ENCODE data around the gene C15orf40.

DNA sequence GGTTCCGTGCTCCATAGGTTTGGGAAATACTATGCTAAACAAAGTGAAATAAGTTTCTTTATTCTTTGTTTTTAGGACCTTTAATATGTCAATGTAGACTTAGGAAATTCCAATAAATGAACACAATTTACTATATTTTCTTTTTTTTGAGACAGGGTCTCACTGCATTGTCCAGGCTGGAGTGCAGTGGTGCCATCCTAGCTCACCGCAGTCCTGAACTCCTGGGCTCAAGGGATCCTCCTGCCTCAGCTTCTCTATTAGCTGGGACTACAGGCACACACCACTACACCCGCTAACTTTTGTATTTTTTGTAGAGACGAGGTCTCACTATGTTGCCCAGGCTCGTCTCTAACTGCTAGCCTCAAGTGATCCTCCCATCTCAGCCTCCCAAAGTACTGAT lies 46.5 kb downstream of the C15orf40 start:
- no peak for TF ChIP-seq POLR2AphosphoS5 (IDR thresholded peaks at IDR 0.05)
- TF ChIP-seq, protein P1, sequence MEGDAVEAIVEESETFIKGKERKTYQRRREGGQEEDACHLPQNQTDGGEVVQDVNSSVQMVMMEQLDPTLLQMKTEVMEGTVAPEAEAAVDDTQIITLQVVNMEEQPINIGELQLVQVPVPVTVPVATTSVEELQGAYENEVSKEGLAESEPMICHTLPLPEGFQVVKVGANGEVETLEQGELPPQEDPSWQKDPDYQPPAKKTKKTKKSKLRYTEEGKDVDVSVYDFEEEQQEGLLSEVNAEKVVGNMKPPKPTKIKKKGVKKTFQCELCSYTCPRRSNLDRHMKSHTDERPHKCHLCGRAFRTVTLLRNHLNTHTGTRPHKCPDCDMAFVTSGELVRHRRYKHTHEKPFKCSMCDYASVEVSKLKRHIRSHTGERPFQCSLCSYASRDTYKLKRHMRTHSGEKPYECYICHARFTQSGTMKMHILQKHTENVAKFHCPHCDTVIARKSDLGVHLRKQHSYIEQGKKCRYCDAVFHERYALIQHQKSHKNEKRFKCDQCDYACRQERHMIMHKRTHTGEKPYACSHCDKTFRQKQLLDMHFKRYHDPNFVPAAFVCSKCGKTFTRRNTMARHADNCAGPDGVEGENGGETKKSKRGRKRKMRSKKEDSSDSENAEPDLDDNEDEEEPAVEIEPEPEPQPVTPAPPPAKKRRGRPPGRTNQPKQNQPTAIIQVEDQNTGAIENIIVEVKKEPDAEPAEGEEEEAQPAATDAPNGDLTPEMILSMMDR (IDR thresholded peaks at IDR 0.05) = no peak
- no peak for TF ChIP-seq POLR2A (IDR thresholded peaks at IDR 0.05)

Measured in breast epithelium (tissue), 3 donors.